Endothelial cell of umbilical vein (primary cell): ENCODE results near the gene PDPN. TPM values are rescaled to one million over a fixed set of nuclear protein-coding genes. Genes with fewer than 3 reads are reported as not detected.

ENCODE experiments used
- BruUV-seq: library from RNA; stranded (reverse); fragments of 400-500 nt; replicated peaks from 2 replicates; lab custom pipeline; 2021; lab: Mats Ljungman, UMichigan
- CTCF ChIA-PET: fragments of 300-600, 350-600 bp; sonication (Branson Sonifier 250); formaldehyde crosslinking; loops from one replicate; lab custom pipeline; 2021; ENCODE audit warnings: antibody characterized with exemption, inconsistent platforms; lab: Charles Lee
- POLR2A ChIA-PET: fragments of 300-600, 350-600 bp; sonication (Branson Sonifier 250); formaldehyde crosslinking; loops from one replicate; lab custom pipeline; 2021; ENCODE audit warnings: antibody characterized with exemption, inconsistent platforms; lab: Charles Lee
- DNase-seq: peaks from one replicate; pipeline ENCODE4 v3.0.0-alpha.2; 2011; ENCODE audit warnings: low read depth, low spot score
- FAIRE-seq: peaks from 2 replicates; lab custom pipeline; 2011; peaks lifted over from hg19 to GRCh38; lab: Jason Lieb, UNC
- H2AFZ ChIP-seq: 2 replicates; pipeline ENCODE4 v1.6.0; 2012; ENCODE audit warnings: low read depth, low read length, control low read depth, inconsistent platforms
- H3K27ac ChIP-seq: 2 replicates; pipeline ENCODE4 v1.5.1; 2011; ENCODE audit warnings: low read depth, mild to moderate bottlenecking, control low read depth, low read length, moderate library complexity; ENCODE audit not compliant: insufficient read depth
- H3K27me3 ChIP-seq, 2 experiments: 2 replicates each; pipeline versions ENCODE4 v1.6.0 to v1.6.1; 2011; ENCODE audit warnings: low read length in 2 of 2, mixed read lengths in 1 of 2; ENCODE audit not compliant: control insufficient read depth in 2 of 2, insufficient read depth in 2 of 2
- H3K36me3 ChIP-seq, 2 experiments: 2 replicates in 1 of 2; 3 replicates in 1 of 2; pipeline ENCODE4 v1.5.1; 2011; ENCODE audit warnings: low read length in 2 of 2, mild to moderate bottlenecking in 1 of 2, moderate library complexity in 1 of 2; ENCODE audit not compliant: control insufficient read depth in 2 of 2, insufficient read depth in 2 of 2; ENCODE audit errors: extremely low read depth in 1 of 2
- H3K4me1 ChIP-seq: 3 replicates; pipeline ENCODE4 v1.5.1; 2011; ENCODE audit warnings: mild to moderate bottlenecking, low read length; ENCODE audit not compliant: control insufficient read depth, insufficient read depth; ENCODE audit errors: extremely low read depth
- H3K4me2 ChIP-seq: 2 replicates; pipeline ENCODE4 v1.6.1; 2011; ENCODE audit warnings: low read length, control low read depth, mixed read lengths; ENCODE audit not compliant: insufficient read depth
- H3K4me3 ChIP-seq, 3 experiments: fragments of 200-600 bp in 1 of 3; sonication (generic), shearing (Covaris generic) in 1 of 3; replicated peaks in 1 of 3; 2 replicates each; pipeline ENCODE4 v1.5.1; 2011 to 2016; ENCODE audit warnings: control low read depth in 3 of 3, low read length in 3 of 3, mild to moderate bottlenecking in 2 of 3, inconsistent platforms in 1 of 3, low read depth in 1 of 3, moderate library complexity in 1 of 3; ENCODE audit not compliant: insufficient read depth in 1 of 3
- H3K79me2 ChIP-seq: 2 replicates; pipeline ENCODE4 v1.6.0; 2012; ENCODE audit warnings: low read length, inconsistent platforms; ENCODE audit not compliant: control insufficient read depth, insufficient read depth
- H3K9ac ChIP-seq: replicated peaks from 2 replicates; pipeline ENCODE3; 2011; ENCODE audit warnings: low read length, control low read depth; ENCODE audit not compliant: insufficient read depth; ENCODE audit errors: extremely low read depth
- H3K9me1 ChIP-seq: replicated peaks from 3 replicates; pipeline ENCODE4 v1.6.0; 2011; ENCODE audit warnings: mild to moderate bottlenecking, low read length; ENCODE audit not compliant: control insufficient read depth, insufficient read depth; ENCODE audit errors: extremely low read depth
- H3K9me3 ChIP-seq: replicated peaks from 2 replicates; pipeline ENCODE4 v1.5.1; 2012; ENCODE audit warnings: low read length, inconsistent platforms; ENCODE audit not compliant: control insufficient read depth, insufficient read depth
- H4K20me1 ChIP-seq: replicated peaks from 2 replicates; pipeline ENCODE3; 2011; ENCODE audit warnings: mild to moderate bottlenecking, low read length; ENCODE audit not compliant: control insufficient read depth, insufficient read depth; ENCODE audit errors: extremely low read depth
- EZH2 ChIP-seq: IDR thresholded peaks from 2 replicates; pipeline ENCODE4 v1.6.1; 2012; ENCODE audit warnings: borderline replicate concordance, low read depth, mild to moderate bottlenecking, moderate library complexity, low read length, inconsistent platforms; ENCODE audit not compliant: severe bottlenecking
- FOS ChIP-seq: IDR thresholded peaks from 2 replicates; pipeline ENCODE4 v1.6.1; 2011; ENCODE audit warnings: mild to moderate bottlenecking, low read length, moderate library complexity, borderline replicate concordance; ENCODE audit not compliant: insufficient read depth
- GATA2 ChIP-seq: IDR thresholded peaks from 2 replicates; pipeline ENCODE4 v1.7.0; 2011; ENCODE audit warnings: low read depth, mild to moderate bottlenecking, moderate library complexity, mixed read lengths, low read length; ENCODE audit not compliant: insufficient read length, insufficient read depth
- MYC ChIP-seq: IDR thresholded peaks from one replicate; pipeline ENCODE4 v1.6.1; 2011; ENCODE audit warnings: mild to moderate bottlenecking, low read depth, low read length
- POLR2A ChIP-seq: IDR thresholded peaks from 2 replicates; pipeline ENCODE4 v1.6.1; 2012; ENCODE audit warnings: low read depth, mild to moderate bottlenecking, control low read depth, low read length
- dilution Hi-C: fragments of 300-500 bp; cut with MboI; formaldehyde crosslinking; loops from one replicate; pipeline ENCODE4 v1.15.0; 2019; ENCODE audit warnings: low sequenced_read_pairs; ENCODE audit not compliant: extremely low pct_ligation_motif_present
- intact Hi-C: fragments of 100-400 bp; cut with micrococcal nuclease; formaldehyde crosslinking; loops from one replicate; pipeline ENCODE4 v1.10.0; 2022
- polyA plus RNA-seq, 4 experiments: library from polyadenylated mRNA; depleted of rRNA in 3 of 4; stranded (reverse) in 3 of 4; unstranded in 1 of 4; fragments of >200 nt; gene quantifications; 2 replicates each; pipeline versions ENCODE4 v1.2.1 to v1.2.3, GENCODE V29; 2011 to 2012; ENCODE audit warnings: missing spikeins in 1 of 4
- total RNA-seq: library from RNA; stranded (reverse); gene quantifications from 2 replicates; pipeline ENCODE4 v1.2.3, GENCODE V29; 2021

Gene PDPN
- total and polyA plus RNA-seq, 2 donors (not counting 3 experiments of a cell fraction or from before 2014, with no cell fraction given): not detected

- H3K27ac ChIP-seq: no peak overlapping the region
- no peaks in the 10 kb centered on the region for H3K79me2 ChIP-seq
- no peak overlapping the region for H3K4me2 ChIP-seq
- no peak for TF ChIP-seq FOS
- no peak for TF ChIP-seq GATA2
- H3K36me3 ChIP-seq: no peaks in the 10 kb centered on the region
- H3K27me3 ChIP-seq: no peaks in the 10 kb centered on the region
- CTCF ChIA-PET: no interaction called here
- FAIRE-seq (no peak), DNase-seq (no peak)
- no peaks in the 10 kb centered on the region for H3K4me1 ChIP-seq
- BruUV-seq: no TSS peak
- intact Hi-C loops (no loop called here), dilution Hi-C loops (no loop called here)
- H3K9me1 ChIP-seq: no peaks in the 10 kb centered on the region
- no peak overlapping the region for H3K4me3 ChIP-seq
- H3K9me3 ChIP-seq: no peaks in the 10 kb centered on the region
- H2AFZ ChIP-seq: no peak overlapping the region
- no peaks in the 10 kb centered on the region for H4K20me1 ChIP-seq
- no peak overlapping the region for H3K9ac ChIP-seq
- POLR2A ChIA-PET: no interaction called here
These were observed 67.6 kb downstream of the PDPN start for GRCh38 chr1:13651279-13651678.

DNA sequence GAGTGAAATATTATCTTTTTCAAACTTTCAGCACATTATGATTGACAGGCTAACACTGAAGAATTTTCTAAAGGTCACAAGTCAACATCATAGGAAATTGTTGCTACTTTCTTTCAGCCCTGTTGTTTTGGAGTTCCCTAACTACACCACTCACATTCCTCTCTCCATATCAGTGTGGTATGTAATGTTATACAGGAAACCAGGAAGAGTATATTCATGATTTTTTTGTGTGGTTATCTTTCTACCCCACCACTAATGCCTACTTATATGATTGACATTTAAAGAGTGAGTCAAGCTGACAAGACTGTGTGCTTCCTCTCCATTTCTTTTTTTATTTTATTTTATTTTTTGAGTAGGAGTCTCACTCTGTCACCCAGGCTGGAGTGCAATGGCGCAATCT is 68.6 kb downstream of the PDPN start:
- H3K36me3 ChIP-seq: no peaks in the 10 kb centered on the region
- no peaks in the 10 kb centered on the region for H3K9me1 ChIP-seq
- no peak overlapping the region for H2AFZ ChIP-seq
- no peaks in the 10 kb centered on the region for H3K9me3 ChIP-seq
- intact Hi-C loops (no loop called here), dilution Hi-C loops (no loop called here)
- FAIRE-seq: no peak
- no peaks in the 10 kb centered on the region for H3K79me2 ChIP-seq
- TF ChIP-seq POLR2A (no peak), EZH2 (no peak), MYC (no peak)
- H3K27me3 ChIP-seq: no peaks in the 10 kb centered on the region
- no peak overlapping the region for H3K27ac ChIP-seq
- H3K4me3 ChIP-seq: no peak overlapping the region
- CTCF ChIA-PET: no interaction called here
- POLR2A ChIA-PET: no interaction called here
- H3K4me1 ChIP-seq: no peaks in the 10 kb centered on the region
- H3K4me2 ChIP-seq: no peak overlapping the region
- no peak overlapping the region for H3K9ac ChIP-seq
- no TSS peak for BruUV-seq
- no peak for DNase-seq
- no peaks in the 10 kb centered on the region for H4K20me1 ChIP-seq
